Measurements from ENCODE around the gene FRMD8.

DNA sequence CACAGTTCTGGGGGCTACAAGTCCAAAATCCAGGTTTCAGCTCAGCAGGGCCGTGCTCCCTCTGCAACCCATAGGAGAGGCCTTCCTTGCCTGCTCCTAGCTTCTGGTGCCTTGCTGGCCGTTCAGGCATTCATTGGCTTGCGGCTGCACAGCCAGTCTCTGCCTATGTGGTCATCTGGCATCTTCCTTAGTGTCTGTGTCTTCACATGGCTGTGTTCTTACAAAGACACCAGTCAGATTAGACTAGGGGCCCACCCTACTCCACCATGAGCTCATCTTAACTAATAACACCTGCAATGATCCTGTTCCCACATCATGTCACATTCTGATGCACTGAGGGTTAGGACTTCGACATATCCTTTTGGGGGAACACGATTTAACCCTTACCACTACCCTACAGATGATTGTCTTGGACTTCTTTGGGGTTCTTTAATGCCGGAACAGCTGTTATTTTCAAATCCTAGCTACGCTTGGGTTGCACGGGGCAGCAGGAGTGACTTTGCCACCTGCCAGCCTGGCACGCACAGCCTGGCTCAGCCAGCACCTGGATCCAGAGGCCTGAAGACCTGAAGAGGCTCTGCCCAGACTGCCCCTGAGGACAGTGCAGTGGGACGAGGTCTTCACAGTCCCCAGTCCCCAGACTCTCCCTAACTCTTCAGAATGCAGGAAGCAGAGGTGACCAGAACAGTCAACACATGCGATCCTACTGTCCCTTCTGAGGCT, 28.5 kb downstream of the FRMD8 start:
- TF ChIP-seq, protein P1, sequence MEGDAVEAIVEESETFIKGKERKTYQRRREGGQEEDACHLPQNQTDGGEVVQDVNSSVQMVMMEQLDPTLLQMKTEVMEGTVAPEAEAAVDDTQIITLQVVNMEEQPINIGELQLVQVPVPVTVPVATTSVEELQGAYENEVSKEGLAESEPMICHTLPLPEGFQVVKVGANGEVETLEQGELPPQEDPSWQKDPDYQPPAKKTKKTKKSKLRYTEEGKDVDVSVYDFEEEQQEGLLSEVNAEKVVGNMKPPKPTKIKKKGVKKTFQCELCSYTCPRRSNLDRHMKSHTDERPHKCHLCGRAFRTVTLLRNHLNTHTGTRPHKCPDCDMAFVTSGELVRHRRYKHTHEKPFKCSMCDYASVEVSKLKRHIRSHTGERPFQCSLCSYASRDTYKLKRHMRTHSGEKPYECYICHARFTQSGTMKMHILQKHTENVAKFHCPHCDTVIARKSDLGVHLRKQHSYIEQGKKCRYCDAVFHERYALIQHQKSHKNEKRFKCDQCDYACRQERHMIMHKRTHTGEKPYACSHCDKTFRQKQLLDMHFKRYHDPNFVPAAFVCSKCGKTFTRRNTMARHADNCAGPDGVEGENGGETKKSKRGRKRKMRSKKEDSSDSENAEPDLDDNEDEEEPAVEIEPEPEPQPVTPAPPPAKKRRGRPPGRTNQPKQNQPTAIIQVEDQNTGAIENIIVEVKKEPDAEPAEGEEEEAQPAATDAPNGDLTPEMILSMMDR (IDR thresholded peaks at IDR 0.05; ENCODE audit: low read length) = no peak
- TF ChIP-seq EZH2 (IDR thresholded peaks at IDR 0.05; ENCODE audit: borderline replicate concordance, low read length) = no peak

All from OCI-LY1 (cell line).